BE2C (cell line): Measurements from ENCODE around the gene CNN3.

ENCODE experiments used
- DNase-seq: peaks from one replicate; pipeline ENCODE4 v3.0.0-alpha.2; 2020
- H3K27me3 ChIP-seq: fragments of 250-450 bp; sonication (Bioruptor Pico); 2 replicates; pipeline ENCODE4 v1.5.1; 2020; ENCODE audit warnings: mild to moderate bottlenecking
- H3K36me3 ChIP-seq: fragments of 250-450 bp; sonication (Bioruptor Pico); 2 replicates; pipeline ENCODE4 v1.5.1; 2020; ENCODE audit warnings: mild to moderate bottlenecking
- H3K4me1 ChIP-seq: fragments of 250-450 bp; sonication (Bioruptor Pico); 2 replicates; pipeline ENCODE4 v1.5.1; 2020
- H3K4me3 ChIP-seq: 2 replicates; pipeline ENCODE4 v1.5.1; 2011; ENCODE audit warnings: low read depth, low read length
- H3K9me3 ChIP-seq: fragments of 250-450 bp; sonication (Bioruptor Pico); 2 replicates; pipeline ENCODE4 v1.5.1; 2020
- CTCF ChIP-seq: IDR thresholded peaks from 2 replicates; pipeline ENCODE4 v1.5.1; 2012; ENCODE audit warnings: mild to moderate bottlenecking, low read depth, low read length

The CNN3 gene

GRCh38 chr1:94935476-94935875 lies 8.6 kb upstream of the CNN3 start:
- Histone ChIP-seq H3K36me3 (no peaks in the 10 kb centered on the region), H3K27me3 (no peaks in the 10 kb centered on the region), H3K4me1 (no peaks in the 10 kb centered on the region), H3K9me3 (no peaks in the 10 kb centered on the region), H3K4me3 (no peak overlapping the region)
- TF ChIP-seq CTCF, result no peak
- no peak for DNase-seq

GRCh38 chr1:94935034-94935433 lies 8.1 kb upstream of the CNN3 start:
- Histone ChIP-seq H3K27me3 (no peaks in the 10 kb centered on the region), H3K9me3 (no peaks in the 10 kb centered on the region), H3K4me3 (no peak overlapping the region), H3K4me1 (no peaks in the 10 kb centered on the region), H3K36me3 (no peaks in the 10 kb centered on the region)
- no peak for TF ChIP-seq CTCF
- DNase-seq, result no peak

GRCh38 chr1:94934551-94934950 lies 7.6 kb upstream of the CNN3 start:
- DNase-seq, result no peak
- Histone ChIP-seq H3K4me3 (no peak overlapping the region), H3K4me1 (no peaks in the 10 kb centered on the region), H3K36me3 (no peaks in the 10 kb centered on the region), H3K27me3 (no peaks in the 10 kb centered on the region), H3K9me3 (no peaks in the 10 kb centered on the region)
- no peak for TF ChIP-seq CTCF

GRCh38 chr1:94931254-94931841 lies 4.4 kb upstream of the CNN3 start:
- Histone ChIP-seq H3K9me3 (no peaks in the 10 kb centered on the region), H3K4me1 (no peaks in the 10 kb centered on the region), H3K4me3 (no peak overlapping the region), H3K27me3 (no peaks in the 10 kb centered on the region), H3K36me3 (no peaks in the 10 kb centered on the region)
- DNase-seq, result no peak
- no peak for TF ChIP-seq CTCF

GRCh38 chr1:94929351-94930217 lies 2.7 kb upstream of the CNN3 start:
- Histone ChIP-seq H3K4me3 (no peak overlapping the region), H3K4me1 (no peaks in the 10 kb centered on the region), H3K27me3 (no peaks in the 10 kb centered on the region), H3K36me3 (no peaks in the 10 kb centered on the region), H3K9me3 (no peaks in the 10 kb centered on the region)
- DNase-seq, result no peak
- TF ChIP-seq CTCF, result no peak
